Activated CD4-positive, alpha-beta T cell treated with anti-CD3 and anti-CD28 coated beads, Interleukin-2, amount 10 ng/mL, durations not matched to agents 7 days and 5 days (primary cell): Measurements from ENCODE around the gene AFF2. TPM values are rescaled to one million over a fixed set of nuclear protein-coding genes. Genes with fewer than 3 reads are reported as not detected.

Source experiments
- CTCF ChIA-PET: fragments of 350-600 bp; sonication (Branson Sonifier 250); formaldehyde crosslinking; loops from one replicate; lab custom pipeline; 2021; ENCODE audit warnings: antibody characterized with exemption; lab: Charles Lee
- POLR2A ChIA-PET: fragments of 350-600 bp; sonication (Branson Sonifier 250); formaldehyde crosslinking; loops from one replicate; lab custom pipeline; 2021; ENCODE audit warnings: antibody characterized with exemption; lab: Charles Lee
- DNase-seq: peaks from one replicate; pipeline ENCODE4 v3.0.0-alpha.2; 2020
- H3K27ac Mint-ChIP-seq: one replicate; pipeline ENCODE4 v1.8.0; 2021; ENCODE audit warnings: mild to moderate bottlenecking, moderate library complexity, mixed read lengths
- H3K27me3 Mint-ChIP-seq: one replicate; pipeline ENCODE4 v1.8.0; 2021; ENCODE audit warnings: mixed read lengths
- H3K36me3 Mint-ChIP-seq: one replicate; pipeline ENCODE4 v1.8.0; 2021; ENCODE audit warnings: low read depth, mixed read lengths
- H3K4me1 Mint-ChIP-seq: one replicate; pipeline ENCODE4 v1.8.0; 2021; ENCODE audit warnings: mixed read lengths
- H3K4me3 Mint-ChIP-seq: one replicate; pipeline ENCODE4 v1.8.0; 2021; ENCODE audit warnings: mild to moderate bottlenecking, moderate library complexity, mixed read lengths
- H3K9me3 Mint-ChIP-seq: one replicate; pipeline ENCODE4 v1.8.0; 2021; ENCODE audit warnings: mixed read lengths
- total RNA-seq, 2 experiments: library from RNA; stranded (reverse); gene quantifications; one replicate each; pipeline ENCODE4 v1.2.3, GENCODE V29; 2021

AFF2 gene
- total RNA-seq, 2 experiments from 2014 or later: 0.69 to 1.8 TPM

DNA sequence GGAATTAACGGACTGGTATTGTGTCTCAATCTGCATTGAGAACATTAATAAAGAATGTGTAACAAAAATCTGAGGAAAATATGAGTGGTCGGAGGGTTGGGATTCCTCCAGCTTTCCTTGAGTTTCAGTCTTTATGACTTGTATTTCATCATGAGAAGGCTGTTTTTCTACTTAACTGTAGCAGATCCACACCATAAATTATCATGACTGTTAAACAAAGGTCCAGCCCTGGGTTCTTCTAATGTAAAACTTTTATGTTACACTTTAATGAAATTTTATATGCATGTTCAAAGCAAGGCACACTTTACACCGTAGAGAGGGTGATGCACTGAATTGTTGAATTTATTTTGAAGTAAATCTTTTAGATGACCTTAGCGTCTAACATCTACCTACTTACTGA lies 7.0 kb downstream of the AFF2 start:
- Mint-ChIP-seq H3K27me3 (peaks cover 4% of the 10 kb centered on the region), H3K27ac (no peak overlapping the region), H3K9me3 (no peaks in the 10 kb centered on the region), H3K4me1 (no peaks in the 10 kb centered on the region), H3K4me3 (no peak overlapping the region), H3K36me3 (no peaks in the 10 kb centered on the region)
- DNase-seq: no peak
- ChIA-PET CTCF (no interaction called here), POLR2A (no interaction called here)

DNA sequence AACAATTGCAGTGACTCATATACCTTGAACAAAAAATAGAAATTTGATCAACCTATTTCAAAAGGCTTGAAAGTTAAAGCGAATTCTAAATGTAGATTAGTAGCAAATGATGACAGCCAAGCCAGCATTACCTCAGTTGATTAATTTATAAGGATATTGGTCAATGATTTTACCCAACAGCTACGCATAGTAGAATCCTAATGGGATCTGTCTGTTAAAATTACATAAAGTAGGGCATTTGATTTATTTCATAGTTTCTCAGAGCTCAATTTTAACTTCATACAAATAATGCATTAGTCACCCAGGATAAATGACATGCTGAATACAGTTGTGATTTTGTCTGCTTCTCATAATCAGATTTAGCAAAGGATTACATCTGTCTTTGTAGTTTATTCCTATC lies 12.0 kb downstream of the AFF2 start:
- DNase-seq: no peak
- H3K27me3 Mint-ChIP-seq: no peaks in the 10 kb centered on the region
- CTCF ChIA-PET: no interaction called here
- no peak overlapping the region for H3K4me3 Mint-ChIP-seq
- no peaks in the 10 kb centered on the region for H3K4me1 Mint-ChIP-seq
- POLR2A ChIA-PET: no interaction called here
- H3K27ac Mint-ChIP-seq: no peak overlapping the region
- H3K9me3 Mint-ChIP-seq: no peaks in the 10 kb centered on the region
- H3K36me3 Mint-ChIP-seq: no peaks in the 10 kb centered on the region

DNA sequence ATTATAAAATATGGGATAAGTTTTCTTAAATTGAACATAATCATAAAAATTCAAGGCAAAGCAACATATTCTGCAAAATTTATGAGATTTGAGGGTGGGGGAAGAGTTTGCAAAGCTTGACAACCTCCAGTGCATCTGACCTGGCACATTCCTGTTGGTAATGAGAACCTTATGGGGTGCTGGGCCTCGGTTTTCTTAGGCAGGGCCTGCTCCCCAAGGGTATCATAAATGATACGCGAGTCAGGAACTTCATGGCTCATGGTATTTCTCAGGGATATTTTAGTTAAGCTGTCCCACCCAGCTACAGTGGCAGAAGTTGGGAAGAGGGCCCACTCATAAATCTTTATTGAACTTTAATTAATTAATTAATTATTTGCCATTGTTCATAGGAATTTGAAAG lies 13.2 kb downstream of the AFF2 start:
- ChIA-PET POLR2A (no interaction called here), CTCF (no interaction called here)
- Mint-ChIP-seq H3K4me1 (no peaks in the 10 kb centered on the region), H3K9me3 (no peaks in the 10 kb centered on the region), H3K27me3 (no peaks in the 10 kb centered on the region), H3K36me3 (no peaks in the 10 kb centered on the region), H3K27ac (no peak overlapping the region), H3K4me3 (no peak overlapping the region)
- no peak for DNase-seq

DNA sequence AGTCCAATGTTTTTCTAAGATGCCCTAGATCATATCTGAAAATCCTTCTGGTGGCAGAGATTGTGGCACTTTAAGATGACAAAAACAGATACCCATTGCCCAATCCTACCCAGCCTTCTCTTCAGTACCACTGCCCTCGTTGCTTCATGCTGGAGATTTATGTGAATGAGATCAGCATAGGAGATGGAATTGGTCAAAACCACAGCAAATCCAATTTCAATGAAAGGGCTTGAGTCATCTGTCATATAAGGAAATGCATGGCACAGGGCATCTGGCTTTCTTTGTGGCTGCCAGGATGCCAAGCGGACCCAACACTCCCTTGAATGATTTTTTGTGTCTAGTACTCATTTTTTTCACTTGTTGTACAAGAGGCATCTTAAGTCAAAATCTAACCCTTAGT lies 16.8 kb downstream of the AFF2 start:
- no peak overlapping the region for H3K4me3 Mint-ChIP-seq
- no peaks in the 10 kb centered on the region for H3K9me3 Mint-ChIP-seq
- ChIA-PET CTCF (no interaction called here), POLR2A (no interaction called here)
- no peaks in the 10 kb centered on the region for H3K4me1 Mint-ChIP-seq
- no peak overlapping the region for H3K27ac Mint-ChIP-seq
- H3K36me3 Mint-ChIP-seq: no peaks in the 10 kb centered on the region
- DNase-seq: no peak
- H3K27me3 Mint-ChIP-seq: no peaks in the 10 kb centered on the region

DNA sequence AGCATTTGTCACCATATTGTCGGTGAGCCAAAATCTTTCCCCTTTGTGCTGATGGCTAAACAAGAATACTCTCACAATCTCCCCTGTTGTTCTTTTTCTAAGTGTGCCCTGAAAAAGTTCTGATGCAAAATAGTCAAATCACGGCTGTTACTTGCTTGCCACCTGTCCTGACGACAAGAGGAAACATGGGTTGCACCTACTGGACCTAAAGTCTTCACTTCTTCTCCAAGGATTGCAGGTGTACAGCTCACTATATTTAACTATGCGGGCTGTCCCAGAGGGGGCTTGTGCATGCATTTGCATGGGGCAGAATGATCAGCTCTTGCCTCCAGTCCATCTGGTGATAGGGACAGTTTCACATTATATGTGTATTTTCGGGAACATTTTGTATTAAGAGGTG lies 21.6 kb downstream of the AFF2 start:
- CTCF ChIA-PET: no interaction called here
- no peak for DNase-seq
- POLR2A ChIA-PET: no interaction called here

DNA sequence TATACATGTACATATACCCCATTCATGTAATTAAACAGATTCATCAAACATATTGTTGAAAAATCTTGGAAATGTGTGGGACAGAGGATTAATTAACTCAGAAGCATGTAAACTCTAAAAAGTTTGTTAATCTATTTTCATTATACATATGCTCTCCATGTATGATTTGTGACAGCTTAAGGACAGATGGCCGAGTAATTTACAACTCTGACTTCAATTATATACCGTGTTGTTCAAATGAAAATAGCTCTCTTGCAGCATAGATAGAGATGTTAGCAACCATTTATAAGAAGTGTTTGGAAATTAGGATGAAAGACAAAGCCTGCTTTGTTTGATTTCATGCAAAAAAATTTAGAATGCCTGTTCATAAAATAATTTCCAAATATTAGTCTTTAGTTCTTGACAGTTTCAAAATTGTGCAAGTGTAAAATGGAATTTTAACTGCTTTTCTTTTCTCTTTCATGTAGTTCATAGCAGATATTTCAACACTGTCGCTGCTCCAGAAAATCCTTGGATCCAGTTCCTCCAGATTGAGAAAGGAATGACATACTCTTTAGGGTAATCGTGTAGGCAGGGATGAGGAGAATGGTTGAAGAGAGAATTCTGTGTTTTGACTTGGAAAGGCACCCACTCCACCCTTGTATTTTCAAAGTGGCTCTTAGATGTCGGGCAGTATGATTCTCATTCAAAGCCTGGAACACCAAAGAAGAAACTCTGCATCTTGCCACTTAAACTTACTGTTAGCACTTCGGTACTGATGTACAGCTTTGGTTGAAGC lies 23.1 kb downstream of the AFF2 start:
- ChIA-PET POLR2A (no interaction called here), CTCF (no interaction called here)
- no peaks in the 10 kb centered on the region for H3K4me1 Mint-ChIP-seq
- no peak overlapping the region for H3K4me3 Mint-ChIP-seq
- H3K27me3 Mint-ChIP-seq: no peaks in the 10 kb centered on the region
- H3K36me3 Mint-ChIP-seq: no peaks in the 10 kb centered on the region
- no peak for DNase-seq
- no peaks in the 10 kb centered on the region for H3K9me3 Mint-ChIP-seq
- H3K27ac Mint-ChIP-seq: no peak overlapping the region

More for the DNA sequence above, 21.6 kb downstream of the AFF2 start:
- no peaks in the 10 kb centered on the region for H3K4me1 Mint-ChIP-seq
- no peaks in the 10 kb centered on the region for H3K27me3 Mint-ChIP-seq
- no peaks in the 10 kb centered on the region for H3K36me3 Mint-ChIP-seq
- H3K9me3 Mint-ChIP-seq: no peaks in the 10 kb centered on the region
- H3K4me3 Mint-ChIP-seq: no peak overlapping the region
- H3K27ac Mint-ChIP-seq: no peak overlapping the region

DNA sequence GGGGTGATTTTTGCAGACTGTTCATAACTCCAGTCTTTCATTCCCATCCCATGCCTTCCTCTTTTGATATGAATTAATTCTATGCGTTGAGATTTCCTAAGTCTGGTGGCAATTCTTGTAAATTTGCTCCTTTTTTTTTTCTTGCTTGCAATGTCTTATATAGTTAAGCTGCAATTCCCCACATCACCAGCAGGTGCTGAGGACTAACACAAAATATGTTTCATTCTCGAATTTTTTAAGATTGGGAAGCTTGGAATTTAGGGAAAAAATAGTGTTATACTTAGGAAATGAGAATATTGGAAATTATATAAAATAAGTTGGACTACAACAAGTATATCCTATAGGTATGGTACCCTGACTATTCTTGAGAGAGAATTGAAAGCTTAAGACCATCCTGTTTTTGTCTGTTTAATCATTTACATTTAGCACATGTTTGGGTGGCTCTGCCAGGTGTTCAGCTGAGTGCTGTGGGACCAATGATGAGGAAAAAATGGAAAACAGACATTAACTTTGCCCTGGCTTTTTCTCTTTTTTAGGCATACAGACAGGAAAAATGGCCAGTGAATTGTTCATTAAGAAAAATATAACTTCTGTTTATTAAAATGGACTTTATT lies 30.2 kb downstream of the AFF2 start:
- H3K9me3 Mint-ChIP-seq: no peaks in the 10 kb centered on the region
- H3K27me3 Mint-ChIP-seq: no peaks in the 10 kb centered on the region
- peak; percentile 5 for DNase-seq
- no peak overlapping the region for H3K4me3 Mint-ChIP-seq
- CTCF ChIA-PET: interaction anchor here (0.6 to 1.5 kb wide), 2 partner anchors 11 to 15 kb away, joined by 3 to 4 read pairs; no protein-coding TSS in a partner anchor
- POLR2A ChIA-PET: no interaction called here
- no peaks in the 10 kb centered on the region for H3K36me3 Mint-ChIP-seq
- no peaks in the 10 kb centered on the region for H3K4me1 Mint-ChIP-seq
- H3K27ac Mint-ChIP-seq: no peak overlapping the region

DNA sequence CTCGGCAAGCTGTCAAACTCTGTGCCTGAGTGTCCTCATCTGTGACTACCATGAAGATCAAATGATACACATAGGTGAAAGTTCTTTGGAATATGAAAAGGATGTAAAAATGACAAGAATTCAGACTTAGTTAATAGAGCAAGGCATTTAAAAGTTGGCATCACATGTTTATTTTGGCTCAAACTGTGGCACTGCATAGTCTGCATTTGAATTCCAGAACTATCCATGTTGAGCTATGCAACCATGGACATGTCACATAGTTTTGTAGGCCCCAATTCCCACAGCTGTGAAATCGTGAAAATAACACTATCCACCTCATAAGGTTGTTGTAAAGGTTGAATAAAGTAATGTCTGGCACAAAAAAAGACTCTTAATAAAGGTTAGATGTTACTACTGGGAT lies 33.9 kb downstream of the AFF2 start:
- Mint-ChIP-seq H3K4me3 (no peak overlapping the region), H3K27me3 (no peaks in the 10 kb centered on the region), H3K36me3 (no peaks in the 10 kb centered on the region), H3K9me3 (no peaks in the 10 kb centered on the region), H3K4me1 (no peaks in the 10 kb centered on the region), H3K27ac (no peak overlapping the region)
- CTCF ChIA-PET: no interaction called here
- no peak for DNase-seq
- POLR2A ChIA-PET: no interaction called here

DNA sequence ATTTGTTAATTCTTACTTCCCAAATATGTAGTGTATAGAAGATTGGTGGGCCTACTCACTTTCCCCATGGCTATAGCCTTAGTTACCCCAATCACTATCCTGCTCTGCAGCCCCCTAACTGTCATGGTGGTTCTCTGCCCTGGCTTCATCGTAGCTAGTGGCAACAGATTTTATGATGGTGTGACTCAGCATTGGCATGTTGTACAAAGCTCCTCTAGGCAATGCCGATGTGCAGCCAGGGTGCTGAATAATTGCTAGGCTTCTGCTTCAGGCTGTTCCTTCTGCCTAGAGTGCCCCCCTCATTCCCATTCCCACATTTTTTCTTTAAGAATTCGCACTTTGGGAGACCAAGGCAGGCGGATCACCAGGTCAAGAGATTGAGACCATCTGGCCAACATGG lies 35.2 kb downstream of the AFF2 start:
- Mint-ChIP-seq H3K27ac (no peak overlapping the region), H3K4me1 (no peaks in the 10 kb centered on the region), H3K9me3 (no peaks in the 10 kb centered on the region), H3K36me3 (no peaks in the 10 kb centered on the region), H3K4me3 (no peak overlapping the region), H3K27me3 (no peaks in the 10 kb centered on the region)
- no peak for DNase-seq
- POLR2A ChIA-PET: no interaction called here
- CTCF ChIA-PET: no interaction called here

DNA sequence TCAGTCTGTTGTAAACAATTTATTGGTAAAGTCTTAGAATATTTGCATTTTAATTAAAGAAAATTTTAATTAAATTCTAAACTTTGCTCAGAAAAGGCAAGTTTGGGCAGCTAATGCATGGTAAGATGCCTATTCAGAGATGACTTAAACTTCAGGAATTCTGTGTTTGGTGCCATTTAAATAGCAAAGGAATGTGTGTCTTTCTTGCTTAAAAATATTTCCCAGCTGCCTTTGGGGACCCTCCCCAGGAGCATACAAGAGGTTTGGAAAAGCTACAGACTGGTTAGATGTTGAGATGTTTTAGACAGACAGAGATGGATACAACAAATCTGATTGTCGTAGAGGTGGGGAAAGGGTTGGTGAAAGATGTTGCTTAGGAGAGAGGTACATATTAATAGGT lies 36.5 kb downstream of the AFF2 start:
- Mint-ChIP-seq H3K4me1 (no peaks in the 10 kb centered on the region), H3K27me3 (no peaks in the 10 kb centered on the region), H3K4me3 (no peak overlapping the region), H3K27ac (no peak overlapping the region), H3K36me3 (no peaks in the 10 kb centered on the region), H3K9me3 (no peaks in the 10 kb centered on the region)
- ChIA-PET POLR2A (no interaction called here), CTCF (no interaction called here)
- DNase-seq: no peak

DNA sequence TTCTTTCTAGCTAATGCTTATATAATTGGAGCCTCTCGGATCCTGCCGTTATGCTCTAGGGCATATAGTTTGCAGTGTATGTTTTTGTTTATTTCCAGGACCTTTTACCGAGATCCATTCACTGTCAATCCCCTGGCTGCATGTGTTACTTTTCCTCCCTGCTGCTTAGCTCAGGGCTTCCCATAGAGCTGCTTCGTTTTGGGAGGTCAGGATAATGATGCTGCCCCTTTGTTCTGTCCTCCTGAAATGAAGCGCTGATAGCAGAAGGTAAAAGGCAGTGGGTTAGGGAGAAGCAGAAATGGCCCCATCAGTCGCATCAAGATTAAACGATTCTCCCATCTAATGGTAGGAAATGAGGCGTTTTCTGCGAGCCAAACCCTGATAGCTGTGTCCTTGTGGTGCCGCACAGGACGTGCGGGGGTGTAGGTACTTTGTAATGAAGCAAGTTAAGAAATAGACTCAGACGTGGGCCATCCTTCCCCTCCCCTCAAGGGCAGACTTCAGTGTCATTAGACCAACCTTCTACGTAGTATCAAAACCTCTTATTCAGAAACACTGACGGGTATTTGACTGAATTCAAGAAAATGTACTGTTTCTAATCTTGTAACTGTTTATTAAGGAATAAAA lies 37.3 kb downstream of the AFF2 start:
- Mint-ChIP-seq H3K27ac (no peak overlapping the region), H3K9me3 (no peaks in the 10 kb centered on the region), H3K36me3 (no peaks in the 10 kb centered on the region), H3K4me1 (no peaks in the 10 kb centered on the region), H3K27me3 (no peaks in the 10 kb centered on the region), H3K4me3 (no peak overlapping the region)
- CTCF ChIA-PET: no interaction called here
- DNase-seq: no peak
- POLR2A ChIA-PET: no interaction called here

DNA sequence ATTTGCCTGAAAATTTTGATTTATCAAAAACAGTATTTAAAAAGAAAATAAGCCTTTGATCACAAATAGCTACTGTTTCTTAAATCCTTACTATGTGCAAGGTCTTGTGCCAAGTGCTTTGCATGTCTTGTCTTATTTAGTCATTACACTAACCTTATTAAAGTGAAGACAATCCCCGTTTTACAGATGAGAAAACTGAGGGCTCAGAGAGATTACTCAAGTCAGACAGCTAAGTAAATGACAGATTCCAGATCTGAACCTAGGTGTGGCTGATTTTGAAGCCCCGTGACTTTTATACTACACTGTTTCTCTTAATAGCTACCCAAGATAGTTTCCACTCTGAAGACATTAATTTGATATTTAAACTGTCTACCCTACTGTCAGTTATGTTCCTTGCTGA lies 38.2 kb downstream of the AFF2 start:
- H3K27me3 Mint-ChIP-seq: no peaks in the 10 kb centered on the region
- DNase-seq: no peak
- ChIA-PET CTCF (interaction anchor here (1.6 kb wide), 1 partner anchor 9 kb away, joined by 5 read pairs; no protein-coding TSS in a partner anchor), POLR2A (no interaction called here)
- H3K4me3 Mint-ChIP-seq: no peak overlapping the region
- H3K4me1 Mint-ChIP-seq: no peaks in the 10 kb centered on the region
- no peaks in the 10 kb centered on the region for H3K9me3 Mint-ChIP-seq
- no peak overlapping the region for H3K27ac Mint-ChIP-seq
- no peaks in the 10 kb centered on the region for H3K36me3 Mint-ChIP-seq

DNA sequence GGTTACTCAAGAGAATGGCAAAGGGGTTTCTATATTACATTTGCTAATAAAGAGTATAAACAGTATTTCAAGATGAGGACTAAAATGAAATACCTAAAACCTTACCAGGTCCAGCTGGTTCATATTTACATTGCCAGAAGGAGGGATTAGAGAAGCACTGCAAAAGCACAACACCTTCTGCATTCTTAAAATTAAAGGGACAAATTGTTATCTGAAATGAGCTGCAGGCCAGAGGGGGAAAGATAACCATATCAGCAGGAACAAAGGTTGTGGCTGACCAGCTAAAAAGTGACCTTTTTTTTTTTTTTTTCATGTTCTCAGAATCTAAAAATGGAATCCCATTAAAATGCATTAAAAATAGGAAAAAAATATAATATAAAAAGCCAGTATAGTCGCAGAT lies 39.7 kb downstream of the AFF2 start:
- Mint-ChIP-seq H3K36me3 (no peaks in the 10 kb centered on the region), H3K27ac (no peak overlapping the region), H3K9me3 (no peaks in the 10 kb centered on the region), H3K27me3 (no peaks in the 10 kb centered on the region), H3K4me3 (no peak overlapping the region), H3K4me1 (no peaks in the 10 kb centered on the region)
- POLR2A ChIA-PET: no interaction called here
- DNase-seq: no peak
- CTCF ChIA-PET: interaction anchor here (0.8 to 1.6 kb wide), 3 partner anchors 7 to 27 kb away, joined by 3 to 6 read pairs (median 5); no protein-coding TSS in a partner anchor
